T-helper 17 cell (primary cell): Measurements from ENCODE around the gene HDAC4. TPM values are rescaled to one million over a fixed set of nuclear protein-coding genes. Genes with fewer than 3 reads are reported as not detected.

Experiments used
- ATAC-seq: fragments of 150-1000 bp; cut with Tn5 transposase; 2 replicates; pipeline ENCODE4 v1.10.0; 2021; ENCODE audit warnings: mild to moderate bottlenecking, moderate library complexity
- DNase-seq, 3 donors: peaks; one replicate each; pipeline versions ENCODE4 v3.0.0 to v3.0.0-alpha.2; 2020 to 2021
- H3K9me3 ChIP-seq: one replicate; pipeline ENCODE4 v1.7.0; 2013; ENCODE audit warnings: low read length, mild to moderate bottlenecking; ENCODE audit not compliant: control insufficient read depth, poor library complexity, severe bottlenecking
- H3K27ac Mint-ChIP-seq: one replicate; pipeline ENCODE4 v1.8.0; 2022; ENCODE audit warnings: mild to moderate bottlenecking, moderate library complexity, mixed read lengths
- H3K27me3 Mint-ChIP-seq: one replicate; pipeline ENCODE4 v1.8.0; 2022; ENCODE audit warnings: mixed read lengths
- H3K36me3 Mint-ChIP-seq: one replicate; pipeline ENCODE4 v1.8.0; 2022; ENCODE audit warnings: low read depth, mixed read lengths
- H3K4me1 Mint-ChIP-seq: one replicate; pipeline ENCODE4 v1.8.0; 2022; ENCODE audit warnings: mild to moderate bottlenecking, mixed read lengths
- H3K4me3 Mint-ChIP-seq: one replicate; pipeline ENCODE4 v1.8.0; 2022; ENCODE audit warnings: mild to moderate bottlenecking, moderate library complexity, mixed read lengths
- total RNA-seq, 4 donors: library from RNA in 2 of 4; stranded (reverse) in 2 of 4; gene quantifications; one replicate each; pipeline ENCODE4 v1.2.3 and lab custom pipeline; 2022 to 2026

The HDAC4 gene
- total RNA-seq, 2 donors from 2014 or later = 78.9 to 79.0 TPM

DNA sequence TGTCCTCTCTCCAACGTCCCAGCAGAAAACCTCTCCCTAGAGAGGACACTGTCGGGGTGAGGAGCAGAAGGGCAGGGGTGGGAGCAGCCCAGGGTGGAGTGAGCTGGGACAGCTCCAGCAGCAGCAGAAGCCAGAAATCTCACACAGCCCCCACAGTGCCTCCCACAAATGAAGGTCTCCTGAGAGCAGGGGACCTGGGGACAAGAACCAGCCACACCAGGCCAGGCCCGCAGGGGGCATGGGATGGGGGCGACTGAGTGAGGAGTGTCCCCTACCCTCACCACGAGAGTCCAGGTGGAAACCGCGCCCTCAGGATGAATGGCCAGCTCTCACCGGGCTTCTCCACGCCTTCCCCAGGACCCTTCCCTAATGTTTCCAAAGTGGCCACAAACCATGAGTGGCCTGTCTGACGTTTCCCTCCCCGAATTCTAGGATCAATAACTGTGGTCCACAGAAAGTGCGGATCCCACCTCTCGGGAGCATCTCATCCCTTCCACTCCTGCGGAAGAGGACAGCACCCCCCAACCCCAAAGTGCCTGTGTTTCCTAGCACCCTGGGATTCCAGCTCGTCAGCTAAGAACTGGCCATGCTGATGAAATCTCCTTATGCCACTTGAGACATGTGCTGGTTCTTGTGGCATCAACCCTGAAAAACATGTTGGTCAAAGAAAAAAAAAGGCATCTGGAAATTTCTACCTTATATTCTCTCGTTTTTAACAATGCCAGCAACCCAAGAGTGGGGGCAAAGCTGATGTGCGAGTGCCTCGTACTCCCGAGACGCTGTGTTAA, 121.1 kb downstream of the HDAC4 start:
- Mint-ChIP-seq H3K27ac (peak overlapping the region; percentile 59), H3K4me1 (peaks cover 18% of the 10 kb centered on the region), H3K27me3 (no peaks in the 10 kb centered on the region), H3K36me3 (no peaks in the 10 kb centered on the region), H3K4me3 (no peak overlapping the region)
- no peaks in the 10 kb centered on the region for H3K9me3 ChIP-seq
- DNase-seq = peak in 1 of 3 donors; percentile 2
- ATAC-seq = no peak

DNA sequence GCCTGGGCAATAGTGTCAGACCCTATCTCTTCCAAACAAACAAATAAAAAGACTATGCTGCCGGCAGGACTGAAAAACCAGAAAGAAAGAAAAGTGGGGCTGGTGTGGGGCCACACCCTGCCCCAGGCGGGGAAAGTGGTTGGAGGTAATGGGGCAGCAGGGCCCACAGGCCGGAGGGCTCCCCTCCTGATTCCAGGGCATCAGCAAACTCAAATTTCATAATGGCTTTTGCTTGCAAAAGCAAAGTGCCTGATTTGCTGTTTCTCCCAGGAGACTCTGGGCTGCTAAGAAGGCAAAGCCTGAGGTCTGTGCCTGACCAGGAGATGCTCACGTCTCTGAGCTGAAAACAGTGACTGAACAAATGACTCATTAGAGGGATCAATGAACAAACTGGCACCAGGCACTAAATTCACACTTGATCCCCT, 121.9 kb downstream of the HDAC4 start:
- peaks cover 22% of the 10 kb centered on the region for H3K4me1 Mint-ChIP-seq
- no peaks in the 10 kb centered on the region for H3K9me3 ChIP-seq
- ATAC-seq (no peak), DNase-seq (no peak)
- H3K4me3 Mint-ChIP-seq = no peak overlapping the region
- peak overlapping the region; percentile 59 for H3K27ac Mint-ChIP-seq
- no peaks in the 10 kb centered on the region for H3K36me3 Mint-ChIP-seq
- no peaks in the 10 kb centered on the region for H3K27me3 Mint-ChIP-seq

DNA sequence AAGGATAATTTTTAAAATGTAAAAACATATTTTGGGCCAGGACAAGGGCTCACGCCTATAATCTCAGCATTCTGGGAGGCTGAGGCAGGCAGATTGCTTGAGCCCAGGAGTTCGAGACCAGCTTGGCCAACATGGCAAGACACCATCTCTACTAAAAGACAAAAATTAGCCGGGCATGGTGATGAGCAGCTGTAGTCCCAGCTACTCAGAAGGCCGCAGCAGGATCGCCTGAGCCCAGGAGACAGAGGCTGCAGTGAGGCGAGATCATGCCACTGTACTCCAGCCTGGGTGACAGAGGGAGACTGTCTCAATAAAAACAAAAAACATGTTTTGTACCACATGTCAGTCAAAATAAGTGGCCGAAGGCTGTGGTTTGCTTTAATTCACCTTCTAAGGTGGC, 122.5 kb downstream of the HDAC4 start:
- no peak overlapping the region for H3K4me3 Mint-ChIP-seq
- ATAC-seq (no peak), DNase-seq (peak in 1 of 3 donors; percentile 1)

GRCh38 chr2:239277401-239278085, 123.3 kb downstream of the HDAC4 start:
- H3K4me3 Mint-ChIP-seq = peak overlapping the region; percentile 22
- DNase-seq = peak in 1 of 3 donors; percentile 3
- peak overlapping the region; percentile 59 for H3K27ac Mint-ChIP-seq

More for the DNA sequence above, 122.5 kb downstream of the HDAC4 start:
- H3K27me3 Mint-ChIP-seq = no peaks in the 10 kb centered on the region
- peaks cover 28% of the 10 kb centered on the region for H3K4me1 Mint-ChIP-seq
- H3K27ac Mint-ChIP-seq = peak overlapping the region; percentile 59
- peaks cover 2% of the 10 kb centered on the region for H3K36me3 Mint-ChIP-seq
- H3K9me3 ChIP-seq = no peaks in the 10 kb centered on the region

DNA sequence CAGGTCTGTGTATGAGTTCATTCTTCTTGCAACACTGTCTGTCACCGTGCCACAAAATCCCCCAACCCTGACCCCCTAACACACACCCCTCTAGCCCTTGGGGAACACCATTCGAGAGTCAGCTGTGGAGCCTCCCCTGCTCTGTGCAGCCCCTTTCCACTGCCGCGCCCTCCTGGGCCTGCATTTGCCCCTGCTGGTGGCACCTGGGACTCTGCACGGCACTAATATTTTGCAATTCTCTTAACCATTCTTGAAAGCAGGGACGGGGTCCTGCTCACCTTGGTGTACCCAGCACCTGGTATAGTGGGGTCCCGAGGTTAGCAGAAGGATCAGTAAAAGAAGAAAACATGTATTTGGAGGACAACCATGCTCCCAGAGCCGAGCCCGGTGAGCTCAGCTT, 124.0 kb downstream of the HDAC4 start:
- H3K9me3 ChIP-seq = no peaks in the 10 kb centered on the region
- Mint-ChIP-seq H3K36me3 (peaks cover 2% of the 10 kb centered on the region), H3K4me3 (no peak overlapping the region), H3K27me3 (no peaks in the 10 kb centered on the region), H3K27ac (peak overlapping the region; percentile 96), H3K4me1 (peaks cover 34% of the 10 kb centered on the region)
- DNase-seq (peak in 1 of 3 donors; percentile 3), ATAC-seq (no peak)

More at GRCh38 chr2:239277401-239278085, 123.3 kb downstream of the HDAC4 start:
- H3K4me1 Mint-ChIP-seq = peaks cover 34% of the 10 kb centered on the region
- no peak for ATAC-seq
- peaks cover 2% of the 10 kb centered on the region for H3K36me3 Mint-ChIP-seq
- no peaks in the 10 kb centered on the region for H3K27me3 Mint-ChIP-seq
- H3K9me3 ChIP-seq = no peaks in the 10 kb centered on the region

- Mint-ChIP-seq H3K4me1 (peaks cover 34% of the 10 kb centered on the region), H3K27me3 (no peaks in the 10 kb centered on the region), H3K4me3 (peak overlapping the region; percentile 92), H3K27ac (peak overlapping the region; percentile 96), H3K36me3 (peaks cover 2% of the 10 kb centered on the region)
- ATAC-seq (no peak), DNase-seq (peak in 1 of 3 donors; percentile 3)
- H3K9me3 ChIP-seq = no peaks in the 10 kb centered on the region
Observed at GRCh38 chr2:239275847-239276831, 124.7 kb downstream of the HDAC4 start.

DNA sequence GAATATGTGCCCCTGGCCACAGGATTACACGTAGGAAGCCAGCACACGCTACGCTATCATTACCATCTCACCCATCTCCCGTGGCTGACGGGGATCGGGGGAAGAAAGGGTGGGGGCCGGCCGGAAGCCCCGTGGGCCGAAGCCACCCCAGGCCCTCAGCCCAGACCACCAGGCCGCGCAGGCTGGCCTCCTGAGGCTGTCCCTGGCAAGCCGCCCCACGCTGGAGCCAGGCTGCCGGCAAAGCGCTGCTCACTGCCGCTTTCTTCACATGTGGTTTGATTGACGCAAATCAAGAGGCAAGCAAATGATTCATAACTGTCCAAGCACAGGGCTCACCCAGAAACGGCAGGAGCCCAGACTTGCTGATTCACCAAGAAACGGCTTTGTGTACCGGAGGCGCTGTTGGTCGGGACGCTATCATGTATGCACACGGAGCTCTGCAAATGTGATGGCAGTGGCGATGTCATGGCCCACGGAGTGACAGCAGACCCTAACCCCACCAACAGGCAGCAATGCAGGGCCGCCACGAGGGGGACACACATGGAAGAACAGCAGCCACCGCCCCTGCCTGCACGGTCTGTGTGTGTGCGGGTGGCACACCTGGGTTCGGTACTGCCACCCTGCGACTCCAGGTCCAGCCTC, 125.7 kb downstream of the HDAC4 start:
- H3K4me3 Mint-ChIP-seq = peak overlapping the region; percentile 92
- H3K4me1 Mint-ChIP-seq = peaks cover 36% of the 10 kb centered on the region
- peak overlapping the region; percentile 96 for H3K27ac Mint-ChIP-seq
- peaks cover 2% of the 10 kb centered on the region for H3K36me3 Mint-ChIP-seq
- H3K9me3 ChIP-seq = no peaks in the 10 kb centered on the region
- no peaks in the 10 kb centered on the region for H3K27me3 Mint-ChIP-seq
- ATAC-seq (peak; percentile 94), DNase-seq (peak; percentile 61 to 74 (median 69))

GRCh38 chr2:239274391-239275043, 126.3 kb downstream of the HDAC4 start:
- ATAC-seq (peak; percentile 35), DNase-seq (peak in 1 of 3 donors; percentile 7)
- Mint-ChIP-seq H3K4me3 (peak overlapping the region; percentile 92), H3K4me1 (peaks cover 39% of the 10 kb centered on the region), H3K27me3 (no peaks in the 10 kb centered on the region), H3K27ac (peak overlapping the region; percentile 96), H3K36me3 (peaks cover 2% of the 10 kb centered on the region)
- no peaks in the 10 kb centered on the region for H3K9me3 ChIP-seq

DNA sequence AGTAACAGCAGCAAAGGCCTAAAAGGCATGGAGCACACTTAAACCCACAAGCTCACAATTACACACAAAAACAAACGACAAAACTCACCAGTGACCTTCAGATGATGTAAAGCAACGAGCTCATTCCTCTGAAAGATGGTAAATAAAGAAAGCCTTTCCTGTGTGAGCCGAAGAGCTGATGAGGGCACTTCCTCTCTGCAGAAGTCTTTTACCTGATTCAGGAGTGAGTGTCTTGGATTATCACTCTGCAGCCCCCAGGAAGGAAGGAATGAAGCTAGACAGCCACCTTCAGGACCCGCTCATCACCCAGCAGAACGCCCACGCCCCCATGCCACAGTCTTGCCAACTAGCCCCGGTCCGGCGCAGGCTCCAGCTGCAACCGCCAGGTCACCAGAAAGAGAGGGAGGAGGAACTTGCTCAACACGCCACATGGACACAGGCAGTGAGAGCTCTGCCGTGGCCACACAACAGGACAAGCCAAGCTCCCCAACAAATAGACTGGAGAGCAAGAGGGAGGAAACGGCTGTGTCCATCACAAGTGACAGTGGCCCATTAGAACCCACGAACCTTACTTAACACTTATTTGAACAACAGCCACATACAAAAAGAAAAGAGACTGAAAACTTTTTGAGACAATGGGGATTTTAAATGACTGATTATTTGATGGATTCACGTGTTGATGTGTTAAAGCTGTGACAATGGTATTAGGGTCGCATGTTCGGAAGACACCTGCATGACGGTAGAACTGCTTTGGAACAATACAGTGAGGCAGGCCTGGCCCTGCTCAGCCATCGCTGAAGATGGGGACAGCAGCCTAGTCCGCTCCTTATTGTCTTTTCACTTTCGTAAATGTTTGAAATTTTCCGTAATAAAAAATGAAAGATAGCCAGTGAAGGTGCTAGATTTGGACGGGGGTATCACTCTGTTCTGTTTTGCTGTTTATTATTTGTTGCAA, 127.3 kb downstream of the HDAC4 start:
- H3K27me3 Mint-ChIP-seq = no peaks in the 10 kb centered on the region
- no peaks in the 10 kb centered on the region for H3K9me3 ChIP-seq
- peaks cover 46% of the 10 kb centered on the region for H3K4me1 Mint-ChIP-seq
- no peak for ATAC-seq
- peak overlapping the region; percentile 92 for H3K4me3 Mint-ChIP-seq
- H3K36me3 Mint-ChIP-seq = peaks cover 2% of the 10 kb centered on the region
- DNase-seq = no peak
- peak overlapping the region; percentile 96 for H3K27ac Mint-ChIP-seq

DNA sequence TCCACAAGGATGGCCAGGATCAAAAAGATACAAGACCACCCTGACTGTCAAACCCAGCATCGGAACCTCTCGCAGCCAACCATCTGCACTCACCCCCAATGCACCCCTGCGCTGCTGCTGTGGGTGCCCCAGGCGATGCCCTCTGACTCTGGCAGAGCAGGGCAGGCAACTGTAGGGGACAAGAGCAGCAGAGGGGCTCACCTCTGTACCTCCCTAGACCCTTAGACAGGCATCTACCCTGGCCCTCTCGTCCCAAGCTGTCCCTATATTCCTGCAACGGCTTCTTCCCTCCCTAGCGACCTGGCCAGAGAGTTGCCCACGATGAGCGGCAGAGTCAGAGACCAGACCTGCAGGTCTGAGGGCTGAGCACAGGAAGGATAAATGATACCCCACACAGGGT, 128.2 kb downstream of the HDAC4 start:
- peaks cover 52% of the 10 kb centered on the region for H3K4me1 Mint-ChIP-seq
- no peak for ATAC-seq
- H3K27ac Mint-ChIP-seq = peak overlapping the region; percentile 96
- DNase-seq = no peak
- no peaks in the 10 kb centered on the region for H3K9me3 ChIP-seq
- H3K36me3 Mint-ChIP-seq = peaks cover 2% of the 10 kb centered on the region
- no peaks in the 10 kb centered on the region for H3K27me3 Mint-ChIP-seq
- H3K4me3 Mint-ChIP-seq = peak overlapping the region; percentile 92

DNA sequence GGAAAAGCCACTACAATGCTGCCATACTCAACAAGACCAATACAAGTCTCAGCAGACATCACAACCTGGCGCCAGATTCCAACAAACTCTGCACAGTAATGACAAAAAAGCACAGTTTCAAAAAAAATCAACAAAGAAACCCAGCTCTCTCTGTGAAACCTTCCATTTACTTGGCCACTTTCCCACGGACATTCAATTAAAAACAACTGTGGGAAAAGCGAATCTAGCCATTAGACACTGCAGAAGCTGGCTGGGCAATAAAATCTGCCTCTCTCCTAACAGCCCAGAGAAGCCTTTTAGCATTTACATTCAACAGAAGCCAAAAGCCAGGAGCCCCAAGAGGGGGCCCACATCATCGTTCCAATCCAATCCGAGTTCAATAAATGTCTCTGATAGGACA, 128.9 kb downstream of the HDAC4 start:
- no peak for ATAC-seq
- H3K36me3 Mint-ChIP-seq = peaks cover 2% of the 10 kb centered on the region
- no peaks in the 10 kb centered on the region for H3K9me3 ChIP-seq
- no peak for DNase-seq
- no peak overlapping the region for H3K4me3 Mint-ChIP-seq
- no peaks in the 10 kb centered on the region for H3K27me3 Mint-ChIP-seq
- H3K4me1 Mint-ChIP-seq = peaks cover 58% of the 10 kb centered on the region
- peak overlapping the region; percentile 47 for H3K27ac Mint-ChIP-seq
